Retinal pigment epithelial cell (primary cell): ENCODE results near the gene TMCC1.
"Not testable (repeated sequence)": the region's sequence is repeated elsewhere in the genome, so short reads cannot be mapped to it uniquely, and the experiment has no call there.

Source experiments
- DNase-seq: peaks from one replicate; pipeline ENCODE4 v3.0.0-alpha.2; 2010; ENCODE audit warnings: low read depth
- H3K4me3 ChIP-seq: 2 replicates; pipeline ENCODE4 v1.5.1; 2011; ENCODE audit warnings: mild to moderate bottlenecking, low read length, control low read depth, moderate library complexity
- TF ChIP-seq, protein P1 (sequence below): conservative IDR thresholded peaks from 2 replicates; pipeline ENCODE4 v1.5.1; 2011; ENCODE audit warnings: low read depth, low read length, control low read depth, inconsistent platforms

Gene TMCC1

GRCh38 chr3:129614927-129615363 lies 278.6 kb downstream of the TMCC1 start:
- no peak for DNase-seq
- TF ChIP-seq, protein P1, sequence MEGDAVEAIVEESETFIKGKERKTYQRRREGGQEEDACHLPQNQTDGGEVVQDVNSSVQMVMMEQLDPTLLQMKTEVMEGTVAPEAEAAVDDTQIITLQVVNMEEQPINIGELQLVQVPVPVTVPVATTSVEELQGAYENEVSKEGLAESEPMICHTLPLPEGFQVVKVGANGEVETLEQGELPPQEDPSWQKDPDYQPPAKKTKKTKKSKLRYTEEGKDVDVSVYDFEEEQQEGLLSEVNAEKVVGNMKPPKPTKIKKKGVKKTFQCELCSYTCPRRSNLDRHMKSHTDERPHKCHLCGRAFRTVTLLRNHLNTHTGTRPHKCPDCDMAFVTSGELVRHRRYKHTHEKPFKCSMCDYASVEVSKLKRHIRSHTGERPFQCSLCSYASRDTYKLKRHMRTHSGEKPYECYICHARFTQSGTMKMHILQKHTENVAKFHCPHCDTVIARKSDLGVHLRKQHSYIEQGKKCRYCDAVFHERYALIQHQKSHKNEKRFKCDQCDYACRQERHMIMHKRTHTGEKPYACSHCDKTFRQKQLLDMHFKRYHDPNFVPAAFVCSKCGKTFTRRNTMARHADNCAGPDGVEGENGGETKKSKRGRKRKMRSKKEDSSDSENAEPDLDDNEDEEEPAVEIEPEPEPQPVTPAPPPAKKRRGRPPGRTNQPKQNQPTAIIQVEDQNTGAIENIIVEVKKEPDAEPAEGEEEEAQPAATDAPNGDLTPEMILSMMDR: no peak
- no peak overlapping the region for H3K4me3 ChIP-seq

DNA sequence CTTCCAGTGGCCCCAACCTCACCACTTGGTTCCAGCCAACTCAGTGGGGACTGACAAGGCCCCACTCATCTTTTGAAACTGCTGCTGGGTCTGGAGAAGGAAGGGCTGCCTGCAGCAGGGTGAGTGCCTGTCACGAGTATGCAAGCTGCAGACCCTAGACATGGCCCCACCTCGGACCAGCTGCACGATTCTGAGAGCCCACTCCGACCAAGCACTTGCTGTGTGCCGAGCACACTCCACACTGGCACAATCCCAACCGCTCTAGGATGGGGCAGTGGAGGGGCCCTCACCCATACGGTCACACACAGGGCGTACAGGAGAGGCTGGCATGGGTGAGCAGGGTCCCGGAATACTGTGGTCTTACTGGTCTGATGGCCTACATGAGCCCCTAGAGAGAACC lies 279.1 kb downstream of the TMCC1 start:
- no peak overlapping the region for H3K4me3 ChIP-seq
- no peak for DNase-seq
- TF ChIP-seq, protein P1: no peak

GRCh38 chr3:129613367-129613740 lies 280.2 kb downstream of the TMCC1 start:
- H3K4me3 ChIP-seq: no peak overlapping the region
- TF ChIP-seq, protein P1: no peak
- no peak for DNase-seq

DNA sequence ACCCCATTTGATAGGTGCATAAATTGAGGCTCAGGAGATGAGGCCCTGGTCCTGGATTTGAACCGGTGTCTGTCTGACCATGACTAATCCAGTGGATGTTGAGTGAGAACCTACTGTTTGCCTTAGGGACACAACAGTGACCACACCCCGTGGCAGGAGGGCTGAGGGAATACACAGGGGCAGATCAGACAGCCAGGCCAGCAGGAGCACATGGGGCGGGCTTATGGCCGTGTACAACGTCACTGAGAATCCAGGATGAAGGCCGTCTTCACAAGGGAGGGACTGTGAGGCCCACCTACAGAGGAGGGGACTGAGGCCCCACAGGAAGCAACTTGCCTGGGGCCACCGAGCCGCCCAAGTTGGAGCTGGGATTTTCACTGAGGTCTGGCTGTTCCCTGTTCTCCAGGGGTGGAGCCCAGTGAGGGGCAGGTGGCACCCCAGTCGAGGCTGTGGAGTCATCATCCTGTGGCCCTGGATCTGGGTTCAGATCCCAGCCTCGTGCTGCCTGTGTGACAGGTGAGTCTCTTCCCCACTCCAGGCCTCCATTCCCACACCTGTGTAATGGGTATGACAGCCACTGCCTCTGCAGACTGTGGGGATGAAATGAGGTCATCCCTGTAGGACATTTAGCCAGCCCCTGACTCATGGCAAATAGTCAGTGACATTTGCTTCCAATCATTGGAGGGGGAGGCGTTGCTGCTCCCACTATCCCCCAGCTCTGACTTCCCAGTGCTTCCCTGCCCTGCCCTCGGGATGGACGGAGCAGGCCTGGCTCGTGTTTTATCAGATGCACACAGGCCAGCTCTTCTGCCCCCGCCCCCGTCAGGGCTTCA lies 280.8 kb downstream of the TMCC1 start:
- TF ChIP-seq, protein P1: no peak
- no peak for DNase-seq
- H3K4me3 ChIP-seq: no peak overlapping the region

DNA sequence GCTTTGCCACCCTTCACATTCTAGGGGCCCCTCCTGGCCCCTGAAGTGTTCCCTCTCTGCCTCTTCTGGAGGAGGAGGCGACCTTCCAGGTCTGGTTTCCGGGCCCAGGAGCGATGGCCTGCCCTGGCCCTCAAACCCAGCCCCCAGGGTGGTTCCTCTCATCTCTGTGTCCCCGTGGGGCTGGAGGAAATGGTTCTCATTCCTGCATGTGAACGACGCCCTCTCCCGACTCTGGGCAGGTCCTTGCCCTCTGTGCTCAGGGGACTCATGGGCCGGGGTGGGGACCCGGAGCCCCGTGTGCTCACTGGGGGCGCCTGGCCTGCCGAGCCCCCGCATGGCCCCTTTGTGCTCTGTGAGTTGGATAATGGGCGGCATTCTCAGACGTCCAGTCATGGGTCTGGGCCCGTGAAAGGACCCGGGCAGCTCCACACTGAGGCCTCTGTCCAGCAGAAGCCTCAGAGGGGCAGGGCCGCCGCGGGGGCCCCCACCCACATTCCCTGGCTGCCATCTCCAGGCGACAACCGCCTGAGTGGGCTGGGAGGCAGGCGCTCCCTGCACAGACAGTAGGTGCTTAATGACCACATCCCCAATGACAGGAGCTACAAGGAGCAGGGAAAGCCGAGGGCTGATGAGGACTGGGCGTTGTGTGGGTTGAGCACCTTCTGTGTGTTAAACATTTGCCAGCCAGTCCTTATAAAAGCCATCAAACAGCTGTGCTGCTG lies 281.5 kb downstream of the TMCC1 start:
- peak; percentile 71 for DNase-seq
- no peak overlapping the region for H3K4me3 ChIP-seq
- TF ChIP-seq, protein P1: peak; percentile 11

DNA sequence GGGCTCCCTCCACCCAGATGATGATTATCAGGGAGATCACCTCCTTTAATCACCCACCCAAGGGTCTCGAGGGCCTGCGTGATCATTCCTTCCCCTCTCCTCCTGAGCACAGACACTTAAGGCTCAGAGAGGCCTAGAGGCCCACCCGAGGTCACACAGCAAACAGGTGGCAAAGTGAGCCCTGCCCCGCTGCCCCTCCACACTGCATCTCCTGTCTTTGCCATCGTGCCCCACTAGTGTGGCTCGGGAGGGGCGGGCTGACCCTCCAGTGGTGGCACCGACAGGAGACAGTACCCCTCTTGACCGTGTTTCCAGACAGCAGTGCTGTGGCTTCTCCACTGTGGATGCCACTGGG lies 282.1 kb downstream of the TMCC1 start:
- no peak for DNase-seq
- TF ChIP-seq, protein P1: no peak
- H3K4me3 ChIP-seq: no peak overlapping the region

DNA sequence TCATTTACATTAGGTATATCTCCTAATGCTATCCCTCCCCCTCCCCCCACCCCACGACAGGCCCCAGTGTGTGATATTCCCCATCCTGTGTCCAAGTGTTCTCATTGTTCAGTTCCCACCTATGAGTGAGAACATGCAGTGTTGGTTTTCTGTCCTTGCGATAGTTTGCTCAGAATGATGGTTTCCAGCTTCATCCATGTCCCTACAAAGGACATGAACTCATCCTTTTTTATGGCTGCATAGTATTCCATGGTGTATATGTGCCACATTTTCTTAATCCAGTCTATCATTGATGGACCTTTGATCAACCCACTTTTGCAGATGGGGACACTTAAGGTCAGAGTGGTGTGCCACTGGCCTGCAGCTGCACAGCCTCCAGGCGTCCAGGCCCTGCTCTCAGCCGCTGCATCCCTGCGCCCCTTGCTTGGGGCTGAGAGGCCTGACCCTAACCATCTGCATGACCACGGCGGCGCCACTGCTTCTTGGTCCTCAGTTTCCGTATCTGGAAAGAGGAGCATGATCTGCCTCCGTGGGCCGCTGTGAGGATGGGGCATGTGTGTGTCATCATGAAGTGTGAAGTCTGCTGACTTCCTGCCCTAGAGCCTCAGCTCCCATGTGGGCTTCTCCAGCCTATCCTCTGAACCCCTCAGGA lies 282.6 kb downstream of the TMCC1 start:
- H3K4me3 ChIP-seq, DNase-seq: not testable (repeated sequence)
